AG09309 (cell line): Measurements from ENCODE around the gene NMNAT2.

Experiments used
- DNase-seq: peaks from one replicate; pipeline ENCODE4 v3.0.0-alpha.2; 2010; ENCODE audit warnings: low read depth
- H3K4me3 ChIP-seq: 2 replicates; pipeline ENCODE4 v1.5.1; 2011; ENCODE audit warnings: mild to moderate bottlenecking, low read depth, low read length, moderate library complexity; ENCODE audit not compliant: control insufficient read depth
- CTCF ChIP-seq: IDR thresholded peaks from 2 replicates; pipeline ENCODE4 v1.5.1; 2011; ENCODE audit warnings: mild to moderate bottlenecking, low read depth, low read length, inconsistent platforms; ENCODE audit not compliant: insufficient read depth, control insufficient read depth; ENCODE audit errors: missing control alignments

The NMNAT2 gene

GRCh38 chr1:183235503-183235902, 182.7 kb downstream of the NMNAT2 start:
- TF ChIP-seq CTCF: no peak
- H3K4me3 ChIP-seq: peak overlapping the region; percentile 38
- no peak for DNase-seq

- peak overlapping the region; percentile 38 for H3K4me3 ChIP-seq
- peak; percentile 81 for TF ChIP-seq CTCF
- peak; percentile 95 for DNase-seq
Measured at GRCh38 chr1:183234660-183235476, 183.3 kb downstream of the NMNAT2 start.

DNA sequence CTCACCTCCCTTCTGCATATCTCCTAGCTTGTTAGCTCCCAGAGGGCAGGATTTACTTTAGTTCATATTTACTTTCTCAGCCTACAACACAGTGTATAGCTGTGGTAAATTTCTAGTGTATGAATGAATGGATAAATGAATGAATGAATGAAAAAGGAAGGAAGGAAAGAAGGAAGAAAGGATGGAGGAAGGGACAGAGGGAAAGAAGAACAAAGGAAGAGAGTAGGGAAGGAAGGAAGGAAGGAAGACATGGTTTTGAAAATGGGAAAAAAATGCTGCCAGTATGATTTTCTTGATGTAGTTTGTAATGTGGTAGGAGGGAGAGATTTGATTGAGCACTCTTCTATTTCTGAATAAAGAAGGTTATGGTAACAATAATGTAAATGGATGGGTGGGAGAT, 185.1 kb downstream of the NMNAT2 start:
- TF ChIP-seq CTCF: no peak
- H3K4me3 ChIP-seq: no peak overlapping the region
- DNase-seq: no peak

DNA sequence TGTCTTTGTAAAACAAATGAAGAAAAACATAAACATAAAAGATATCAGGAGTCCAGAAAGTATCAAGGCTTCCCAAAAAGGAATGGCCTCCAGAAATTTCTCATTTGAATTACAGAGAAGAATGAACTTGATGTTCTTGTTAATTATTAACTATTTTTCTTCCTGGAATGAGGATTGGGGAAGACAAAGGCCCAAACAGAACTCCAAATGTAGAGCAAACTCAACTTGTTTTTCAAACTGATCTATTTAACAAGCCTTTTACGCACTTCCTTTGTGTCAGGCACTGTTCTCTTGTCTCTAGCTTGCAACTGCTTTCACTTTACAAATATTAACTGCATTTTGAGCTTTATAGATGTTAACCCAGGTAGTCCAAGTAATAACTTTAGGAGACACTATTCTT, 186.6 kb downstream of the NMNAT2 start:
- no peak overlapping the region for H3K4me3 ChIP-seq
- no peak for TF ChIP-seq CTCF
- no peak for DNase-seq

- no peak overlapping the region for H3K4me3 ChIP-seq
- no peak for TF ChIP-seq CTCF
- no peak for DNase-seq
Measured at GRCh38 chr1:183230413-183230812, 187.8 kb downstream of the NMNAT2 start.

- DNase-seq: no peak
- H3K4me3 ChIP-seq: no peak overlapping the region
- no peak for TF ChIP-seq CTCF
Measured at GRCh38 chr1:183228347-183229220, 189.6 kb downstream of the NMNAT2 start.
